ENCODE data around the gene SPRYD4.

DNA sequence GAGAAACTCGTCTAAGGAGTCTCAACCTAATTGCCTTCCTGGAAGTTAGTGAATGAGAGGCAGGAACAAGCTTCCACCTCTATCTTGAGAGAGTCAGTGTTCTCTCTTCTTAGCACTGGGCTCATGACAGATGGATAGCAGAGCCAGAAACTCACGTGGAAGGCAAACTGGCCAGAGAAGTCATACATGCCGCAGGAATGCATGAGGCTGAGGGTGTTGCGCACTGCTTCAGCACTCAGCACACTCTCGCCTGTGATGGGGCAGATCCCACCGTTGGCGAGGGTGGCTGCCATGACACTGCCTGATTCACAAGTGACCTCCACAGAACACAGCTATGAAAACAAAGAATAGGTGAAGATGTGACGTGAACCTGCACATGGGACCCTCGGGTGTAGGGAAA lies 6.0 kb downstream of the SPRYD4 start:
- TF ChIP-seq, protein P1, sequence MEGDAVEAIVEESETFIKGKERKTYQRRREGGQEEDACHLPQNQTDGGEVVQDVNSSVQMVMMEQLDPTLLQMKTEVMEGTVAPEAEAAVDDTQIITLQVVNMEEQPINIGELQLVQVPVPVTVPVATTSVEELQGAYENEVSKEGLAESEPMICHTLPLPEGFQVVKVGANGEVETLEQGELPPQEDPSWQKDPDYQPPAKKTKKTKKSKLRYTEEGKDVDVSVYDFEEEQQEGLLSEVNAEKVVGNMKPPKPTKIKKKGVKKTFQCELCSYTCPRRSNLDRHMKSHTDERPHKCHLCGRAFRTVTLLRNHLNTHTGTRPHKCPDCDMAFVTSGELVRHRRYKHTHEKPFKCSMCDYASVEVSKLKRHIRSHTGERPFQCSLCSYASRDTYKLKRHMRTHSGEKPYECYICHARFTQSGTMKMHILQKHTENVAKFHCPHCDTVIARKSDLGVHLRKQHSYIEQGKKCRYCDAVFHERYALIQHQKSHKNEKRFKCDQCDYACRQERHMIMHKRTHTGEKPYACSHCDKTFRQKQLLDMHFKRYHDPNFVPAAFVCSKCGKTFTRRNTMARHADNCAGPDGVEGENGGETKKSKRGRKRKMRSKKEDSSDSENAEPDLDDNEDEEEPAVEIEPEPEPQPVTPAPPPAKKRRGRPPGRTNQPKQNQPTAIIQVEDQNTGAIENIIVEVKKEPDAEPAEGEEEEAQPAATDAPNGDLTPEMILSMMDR (conservative IDR thresholded peaks at IDR 0.05 in 1 of 2, IDR thresholded peaks at IDR 0.05 in 1 of 2; ENCODE audit: extremely low read depth in 1 of 2, insufficient read depth in 1 of 2, low read depth in 1 of 2, low read length in 2 of 2) = no peak
- no peak for TF ChIP-seq EZH2 (IDR thresholded peaks at IDR 0.05; ENCODE audit: borderline replicate concordance, low read length)
